IMR-90 (cell line): ENCODE measurements around the gene HOXB1. TPM values are rescaled to one million over a fixed set of nuclear protein-coding genes. Genes with fewer than 3 reads are reported as not detected.

Experiments used
- ATAC-seq: fragments of 200-7000 bp; cut with Tn5 transposase; 2 replicates; pipeline ENCODE4 v1.9.1; 2020; ENCODE audit warnings: low read depth, mild to moderate bottlenecking, moderate library complexity
- BruUV-seq: library from RNA; stranded (reverse); fragments of 400-500 nt; replicated peaks from 2 replicates; lab custom pipeline; 2021; lab: Mats Ljungman, UMichigan
- CTCF ChIA-PET: fragments of 300-600 bp; formaldehyde crosslinking; extraction: SDS; loops from one replicate; lab custom pipeline; 2021; ENCODE audit warnings: antibody characterized with exemption; lab: Yijun Ruan, JAX
- POLR2A ChIA-PET: fragments of 300-600 bp; sonication (Branson Sonifier 250); formaldehyde crosslinking; loops from one replicate; lab custom pipeline; 2022; ENCODE audit warnings: antibody characterized with exemption; ENCODE audit not compliant: unreplicated experiment; lab: Charles Lee
- DNase-seq: peaks from one replicate; pipeline ENCODE4 v3.0.0; 2013
- H2AFZ ChIP-seq: replicated peaks from 2 replicates; pipeline ENCODE3; 2013; ENCODE audit warnings: low read length, mild to moderate bottlenecking; ENCODE audit not compliant: poor library complexity
- H2AK5ac ChIP-seq: 2 replicates; pipeline ENCODE4 v1.6.1; 2013; ENCODE audit warnings: low read depth, low read length, inconsistent platforms
- H2AK9ac ChIP-seq: replicated peaks from 2 replicates; pipeline ENCODE3; 2013; ENCODE audit warnings: mild to moderate bottlenecking, low read depth, low read length, moderate library complexity; ENCODE audit not compliant: poor library complexity
- H2BK120ac ChIP-seq: 2 replicates; pipeline ENCODE4 v1.6.1; 2013; ENCODE audit warnings: low read depth, low read length, inconsistent platforms
- H2BK15ac ChIP-seq: 3 replicates; pipeline ENCODE4 v1.6.1; 2013; ENCODE audit warnings: low read depth, low read length, inconsistent platforms
- H2BK20ac ChIP-seq: 2 replicates; pipeline ENCODE4 v1.6.1; 2013; ENCODE audit warnings: low read depth, mild to moderate bottlenecking, inconsistent platforms, low read length, moderate library complexity
- H2BK5ac ChIP-seq: 2 replicates; pipeline ENCODE4 v1.6.1; 2013; ENCODE audit warnings: mild to moderate bottlenecking, low read depth, low read length, inconsistent platforms; ENCODE audit not compliant: poor library complexity, severe bottlenecking
- H3K14ac ChIP-seq: replicated peaks from 2 replicates; pipeline ENCODE4 v1.6.1; 2013; ENCODE audit warnings: low read depth, low read length, inconsistent platforms
- H3K18ac ChIP-seq: 2 replicates; pipeline ENCODE4 v1.6.1; 2013; ENCODE audit warnings: low read depth, low read length, control low read depth
- H3K23ac ChIP-seq: 2 replicates; pipeline ENCODE4 v1.6.1; 2013; ENCODE audit warnings: low read depth, low read length, inconsistent platforms
- H3K27ac ChIP-seq: 2 replicates; pipeline ENCODE4 v1.5.1; 2013; ENCODE audit warnings: mild to moderate bottlenecking, control low read depth, low read length; ENCODE audit not compliant: insufficient read depth
- H3K27me3 ChIP-seq: 2 replicates; pipeline ENCODE4 v1.6.1; 2013; ENCODE audit warnings: low read length; ENCODE audit not compliant: control insufficient read depth, insufficient read depth
- H3K36me3 ChIP-seq: 2 replicates; pipeline ENCODE4 v1.6.1; 2013; ENCODE audit warnings: low read length, mixed read lengths; ENCODE audit not compliant: control insufficient read depth, insufficient read depth
- H3K4ac ChIP-seq: 2 replicates; pipeline ENCODE4 v1.6.1; 2013; ENCODE audit warnings: low read depth, low read length, inconsistent platforms
- H3K4me1 ChIP-seq: 2 replicates; pipeline ENCODE4 v1.6.1; 2013; ENCODE audit warnings: low read length, mixed read lengths; ENCODE audit not compliant: control insufficient read depth, insufficient read depth
- H3K4me2 ChIP-seq: 2 replicates; pipeline ENCODE4 v1.6.1; 2013; ENCODE audit warnings: low read depth, mild to moderate bottlenecking, control low read depth, low read length, moderate library complexity
- H3K4me3 ChIP-seq: 2 replicates; pipeline ENCODE4 v1.5.1; 2013; ENCODE audit warnings: low read depth, mild to moderate bottlenecking, control low read depth, low read length, moderate library complexity; ENCODE audit not compliant: insufficient read depth
- H3K56ac ChIP-seq: 2 replicates; pipeline ENCODE4 v1.6.1; 2013; ENCODE audit warnings: low read length, inconsistent platforms; ENCODE audit not compliant: insufficient read depth; ENCODE audit errors: extremely low read depth
- H3K79me1 ChIP-seq, 2 experiments: 2 replicates each; pipeline ENCODE4 v1.6.1; 2013; ENCODE audit warnings: low read length in 2 of 2, inconsistent platforms in 1 of 2, low read depth in 1 of 2
- H3K9ac ChIP-seq: 2 replicates; pipeline ENCODE4 v1.6.1; 2013; ENCODE audit warnings: low read depth, low read length, control low read depth
- H3K9me1 ChIP-seq: 2 replicates; pipeline ENCODE4 v1.6.1; 2013; ENCODE audit warnings: low read length, inconsistent platforms; ENCODE audit not compliant: insufficient read depth
- H3K9me3 ChIP-seq: 2 replicates; pipeline ENCODE4 v1.6.1; 2013; ENCODE audit warnings: low read length; ENCODE audit not compliant: control insufficient read depth, insufficient read depth
- H4K20me1 ChIP-seq: 2 replicates; pipeline ENCODE4 v1.6.1; 2013; ENCODE audit warnings: low read length, inconsistent platforms; ENCODE audit not compliant: insufficient read depth
- H4K5ac ChIP-seq: 2 replicates; pipeline ENCODE4 v1.6.1; 2013; ENCODE audit warnings: mild to moderate bottlenecking, low read depth, low read length, control low read depth
- H4K8ac ChIP-seq, 2 experiments: 2 replicates each; pipeline ENCODE4 v1.6.1; 2013; ENCODE audit warnings: low read depth in 2 of 2, low read length in 2 of 2, control low read depth in 1 of 2, inconsistent platforms in 1 of 2
- H4K91ac ChIP-seq: 2 replicates; pipeline ENCODE4 v1.6.1; 2013; ENCODE audit warnings: low read depth, low read length, inconsistent platforms; ENCODE audit not compliant: insufficient read depth
- BHLHE40 ChIP-seq: fragments of 150-350 bp; IDR thresholded peaks from 2 replicates; pipeline ENCODE4 v1.6.1; 2016; ENCODE audit warnings: mild to moderate bottlenecking, low read depth, low read length
- MAFK ChIP-seq: IDR thresholded peaks from 2 replicates; pipeline ENCODE4 v1.6.1; 2012; ENCODE audit warnings: low read depth, low read length, improper control_type of control experiment
- MXI1 ChIP-seq: IDR thresholded peaks from 2 replicates; pipeline ENCODE4 v1.6.1; 2012; ENCODE audit warnings: low read depth, mild to moderate bottlenecking, low read length, moderate library complexity, borderline replicate concordance
- NFE2L2 ChIP-seq: fragments of 150-350 bp; IDR thresholded peaks from 2 replicates; pipeline ENCODE4 v1.6.1; 2016; ENCODE audit warnings: low read depth, mild to moderate bottlenecking, low read length
- RAD21 ChIP-seq: IDR thresholded peaks from 2 replicates; pipeline ENCODE4 v1.6.1; 2012; ENCODE audit warnings: low read length, improper control_type of control experiment
- RCOR1 ChIP-seq: IDR thresholded peaks from 2 replicates; pipeline ENCODE4 v1.6.1; 2012; ENCODE audit warnings: mild to moderate bottlenecking, low read length, improper control_type of control experiment; ENCODE audit not compliant: insufficient replicate concordance
- SMC3 ChIP-seq: fragments of 150-350 bp; IDR thresholded peaks from 2 replicates; pipeline ENCODE4 v1.6.1; 2016; ENCODE audit warnings: low read depth, mild to moderate bottlenecking, antibody characterized with exemption, low read length, moderate library complexity
- WGBS, 2 experiments: methylation state at CpG; one replicate each; pipeline versions ENCODE4 v1.1.5 to v1.1.7; 2013; ENCODE audit warnings: missing lambda C conversion rate in 2 of 2; ENCODE audit not compliant: insufficient read length in 1 of 2; ENCODE audit errors: extremely low coverage in 2 of 2; 5-methylcytosine and 5-hydroxymethylcytosine counted together
- dilution Hi-C: fragments of 300-500 bp; cut with HindIII; formaldehyde crosslinking; loops from one replicate; pipeline ENCODE4 v1.14.3; 2018; ENCODE audit warnings: low sequenced_read_pairs; ENCODE audit not compliant: unreplicated experiment
- in situ Hi-C: fragments of 300-500 bp; cut with MboI; formaldehyde crosslinking; loops from 3 replicates; pipeline ENCODE4 v1.14.3; 2019; ENCODE audit warnings: low sequenced_read_pairs, inconsistent platforms, mixed read lengths
- intact Hi-C: fragments of 100-400 bp; cut with micrococcal nuclease; formaldehyde crosslinking; loops from 2 replicates; pipeline ENCODE4 v1.10.0; 2022
- polyA plus RNA-seq, 3 experiments: library from polyadenylated mRNA; depleted of rRNA; stranded (reverse); fragments of >200 nt; gene quantifications; 2 replicates each; pipeline ENCODE4 v1.2.3, GENCODE V29; 2012; ENCODE audit warnings: low replicate concordance in 1 of 3
- total RNA-seq: library from RNA; depleted of rRNA; stranded (reverse); fragments of >200 nt; gene quantifications from 2 replicates; pipeline ENCODE4 v1.2.3, GENCODE V29; 2012
- TF ChIP-seq, protein P1 (sequence below): conservative IDR thresholded peaks from 2 replicates; pipeline ENCODE4 v1.5.1; 2012; ENCODE audit warnings: mild to moderate bottlenecking, low read depth, low read length, improper control_type of control experiment
- TF ChIP-seq, protein P2 (sequence below): fragments of 150-350 bp; IDR thresholded peaks from 2 replicates; pipeline ENCODE4 v1.6.1; 2017; ENCODE audit warnings: mild to moderate bottlenecking, antibody characterized with exemption, low read length, low read depth

HOXB1 gene
- total and polyA plus RNA-seq, 2 of the 4 experiments (the other 2 are of a cell fraction): not detected

DNA sequence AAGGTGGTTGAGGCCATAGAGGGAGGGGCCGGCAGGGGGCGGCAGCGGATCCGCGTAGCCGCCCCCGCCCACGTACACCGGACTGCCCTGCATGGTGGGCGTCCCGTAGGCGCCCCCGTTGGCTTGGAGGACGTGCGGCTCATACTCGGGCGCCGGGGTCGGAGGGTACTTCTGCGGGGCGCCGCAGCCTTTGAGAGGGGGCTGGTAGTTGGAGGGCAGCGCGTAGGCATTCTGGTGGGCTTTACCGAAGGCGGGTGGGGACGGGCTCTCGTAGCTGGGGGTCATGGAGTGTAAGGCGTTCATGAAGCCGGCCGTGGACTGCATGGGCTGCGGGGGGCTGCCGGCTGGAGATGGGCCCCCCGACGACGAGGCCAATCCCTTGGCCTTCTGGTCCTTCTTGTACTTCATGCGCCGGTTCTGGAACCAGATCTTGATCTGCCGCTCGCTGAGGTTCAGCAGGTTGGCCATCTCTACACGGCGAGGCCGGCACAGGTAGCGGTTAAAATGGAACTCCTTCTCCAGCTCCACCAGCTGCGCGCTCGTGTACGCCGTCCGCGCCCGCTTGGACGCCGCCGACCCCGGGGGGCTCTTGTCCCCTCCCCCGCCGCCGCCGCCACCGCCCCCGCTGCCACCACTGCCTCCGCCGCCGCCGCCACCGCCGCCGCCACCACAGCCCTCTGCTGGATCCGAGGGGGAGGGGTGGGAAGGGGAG, 19.8 kb upstream of the HOXB1 start (continued):
- TF ChIP-seq, protein P1, sequence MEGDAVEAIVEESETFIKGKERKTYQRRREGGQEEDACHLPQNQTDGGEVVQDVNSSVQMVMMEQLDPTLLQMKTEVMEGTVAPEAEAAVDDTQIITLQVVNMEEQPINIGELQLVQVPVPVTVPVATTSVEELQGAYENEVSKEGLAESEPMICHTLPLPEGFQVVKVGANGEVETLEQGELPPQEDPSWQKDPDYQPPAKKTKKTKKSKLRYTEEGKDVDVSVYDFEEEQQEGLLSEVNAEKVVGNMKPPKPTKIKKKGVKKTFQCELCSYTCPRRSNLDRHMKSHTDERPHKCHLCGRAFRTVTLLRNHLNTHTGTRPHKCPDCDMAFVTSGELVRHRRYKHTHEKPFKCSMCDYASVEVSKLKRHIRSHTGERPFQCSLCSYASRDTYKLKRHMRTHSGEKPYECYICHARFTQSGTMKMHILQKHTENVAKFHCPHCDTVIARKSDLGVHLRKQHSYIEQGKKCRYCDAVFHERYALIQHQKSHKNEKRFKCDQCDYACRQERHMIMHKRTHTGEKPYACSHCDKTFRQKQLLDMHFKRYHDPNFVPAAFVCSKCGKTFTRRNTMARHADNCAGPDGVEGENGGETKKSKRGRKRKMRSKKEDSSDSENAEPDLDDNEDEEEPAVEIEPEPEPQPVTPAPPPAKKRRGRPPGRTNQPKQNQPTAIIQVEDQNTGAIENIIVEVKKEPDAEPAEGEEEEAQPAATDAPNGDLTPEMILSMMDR: peak; percentile 43

DNA sequence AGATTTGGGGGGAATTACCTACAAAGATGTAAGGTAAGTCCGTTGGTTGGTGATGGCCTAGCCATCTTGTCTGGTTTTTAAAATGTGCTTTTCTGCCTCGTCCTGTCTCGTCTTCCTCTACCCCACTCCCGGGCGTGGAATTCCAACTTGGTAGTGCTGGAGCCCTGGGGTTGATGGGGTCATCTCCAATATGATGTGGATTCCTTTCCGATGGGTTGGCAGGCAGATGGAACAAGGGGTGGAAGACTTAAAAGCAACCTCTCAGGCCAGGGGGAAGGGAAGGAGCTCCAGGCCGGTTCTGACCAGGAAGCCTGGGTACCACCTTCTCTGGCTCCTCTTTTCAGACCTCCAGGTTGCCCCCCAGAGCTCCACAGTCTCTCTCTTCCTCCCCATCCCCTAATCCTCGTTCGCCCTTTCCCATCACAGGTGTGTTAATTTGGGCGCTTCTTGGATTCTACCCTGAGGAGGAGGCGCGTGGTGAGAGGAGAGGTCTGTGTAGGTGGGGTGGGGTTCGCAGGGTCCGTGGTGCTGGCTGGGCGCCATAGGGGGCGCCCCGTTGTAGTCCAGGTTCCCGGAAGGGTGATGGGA, 19.2 kb upstream of the HOXB1 start:
- Histone ChIP-seq H2BK5ac (peak overlapping the region; percentile 95), H3K4me2 (peak overlapping the region; percentile 74), H4K20me1 (no peaks in the 10 kb centered on the region), H2BK120ac (peak overlapping the region; percentile 97), H3K4ac (peak overlapping the region; percentile 98), H3K4me1 (peaks cover 48% of the 10 kb centered on the region), H2AK9ac (peak overlapping the region; percentile 91), H3K9me3 (no peaks in the 10 kb centered on the region), H3K56ac (peak overlapping the region; percentile 88), H3K9ac (peak overlapping the region; percentile 79), H2AFZ (peak overlapping the region; percentile 33), H3K36me3 (peaks cover 33% of the 10 kb centered on the region), H4K8ac (peak overlapping the region; percentile 63 to 96), H3K4me3 (peak overlapping the region; percentile 25), H3K27me3 (no peaks in the 10 kb centered on the region), H3K14ac (peak overlapping the region; percentile 96), H3K23ac (peak overlapping the region; percentile 99), H3K18ac (peak overlapping the region; percentile 80), H3K9me1 (peaks cover 3% of the 10 kb centered on the region; the same call in 1 of the 2 replicates), H4K91ac (peak overlapping the region; percentile 98), H4K5ac (peak overlapping the region; percentile 90), H2AK5ac (peak overlapping the region; percentile 92), H2BK20ac (peak overlapping the region; percentile 93), H3K27ac (peak overlapping the region; percentile 96), H3K79me1 (peaks cover 4 to 25% of the 10 kb centered on the region in 2 experiments; a peak in 2 of 4 replicates), H2BK15ac (peak overlapping the region; percentile 94)
- ATAC-seq: peak; percentile 16
- ChIA-PET CTCF (interaction anchor here (1.1 kb wide), 1 partner anchor 63 kb away, joined by 5 read pairs; no protein-coding TSS in a partner anchor), POLR2A (interaction anchor here (0.7 to 1.2 kb wide), 3 partner anchors 13 to 719 kb away, joined by 3 read pairs; no protein-coding TSS in a partner anchor)
- intact Hi-C loops (no loop called here), dilution Hi-C loops (no loop called here), in situ Hi-C loops (loop anchor here (10.0 kb wide), 1 partner anchor 195 kb away; no protein-coding TSS in a partner anchor)
- TSS peak; percentile 43 for BruUV-seq
- WGBS, 2 experiments: 0% methylated on average over 2 of the region's 18 CpGs; no CpG with 5 or more reads in 1 of the 2 experiments
- peak; percentile 89 for DNase-seq
- TF ChIP-seq, protein P1: no peak
- TF ChIP-seq RCOR1 (no peak), MAFK (no peak), BHLHE40 (no peak), NFE2L2 (no peak), MXI1 (no peak), SMC3 (no peak), RAD21 (no peak)
- TF ChIP-seq, protein P2, sequence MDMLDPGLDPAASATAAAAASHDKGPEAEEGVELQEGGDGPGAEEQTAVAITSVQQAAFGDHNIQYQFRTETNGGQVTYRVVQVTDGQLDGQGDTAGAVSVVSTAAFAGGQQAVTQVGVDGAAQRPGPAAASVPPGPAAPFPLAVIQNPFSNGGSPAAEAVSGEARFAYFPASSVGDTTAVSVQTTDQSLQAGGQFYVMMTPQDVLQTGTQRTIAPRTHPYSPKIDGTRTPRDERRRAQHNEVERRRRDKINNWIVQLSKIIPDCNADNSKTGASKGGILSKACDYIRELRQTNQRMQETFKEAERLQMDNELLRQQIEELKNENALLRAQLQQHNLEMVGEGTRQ: no peak
